C4-2B (cell line): Measurements from ENCODE around the gene PAM16.

ENCODE experiments used
- ZFX ChIP-seq: fragments of 450-650 bp; IDR thresholded peaks from 2 replicates; pipeline ENCODE4 v1.6.1; 2017
- TF ChIP-seq, protein P1 (sequence below): fragments of 450-650 bp; conservative IDR thresholded peaks from 2 replicates; pipeline ENCODE4 v1.5.1; 2017; ENCODE audit warnings: mild to moderate bottlenecking

- TF ChIP-seq, protein P1, sequence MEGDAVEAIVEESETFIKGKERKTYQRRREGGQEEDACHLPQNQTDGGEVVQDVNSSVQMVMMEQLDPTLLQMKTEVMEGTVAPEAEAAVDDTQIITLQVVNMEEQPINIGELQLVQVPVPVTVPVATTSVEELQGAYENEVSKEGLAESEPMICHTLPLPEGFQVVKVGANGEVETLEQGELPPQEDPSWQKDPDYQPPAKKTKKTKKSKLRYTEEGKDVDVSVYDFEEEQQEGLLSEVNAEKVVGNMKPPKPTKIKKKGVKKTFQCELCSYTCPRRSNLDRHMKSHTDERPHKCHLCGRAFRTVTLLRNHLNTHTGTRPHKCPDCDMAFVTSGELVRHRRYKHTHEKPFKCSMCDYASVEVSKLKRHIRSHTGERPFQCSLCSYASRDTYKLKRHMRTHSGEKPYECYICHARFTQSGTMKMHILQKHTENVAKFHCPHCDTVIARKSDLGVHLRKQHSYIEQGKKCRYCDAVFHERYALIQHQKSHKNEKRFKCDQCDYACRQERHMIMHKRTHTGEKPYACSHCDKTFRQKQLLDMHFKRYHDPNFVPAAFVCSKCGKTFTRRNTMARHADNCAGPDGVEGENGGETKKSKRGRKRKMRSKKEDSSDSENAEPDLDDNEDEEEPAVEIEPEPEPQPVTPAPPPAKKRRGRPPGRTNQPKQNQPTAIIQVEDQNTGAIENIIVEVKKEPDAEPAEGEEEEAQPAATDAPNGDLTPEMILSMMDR, result no peak
- TF ChIP-seq ZFX, result no peak
Measured at GRCh38 chr16:4375717-4376116, 24.6 kb upstream of the PAM16 start.
